ENCODE results near the gene SPEF2.

The SPEF2 gene

GRCh38 chr5:35626108-35626507, 8.4 kb downstream of the SPEF2 start:
- TF ChIP-seq GATA2 (IDR thresholded peaks at IDR 0.05; ENCODE audit: low read depth, low read length) (no peak), GATA3 (IDR thresholded peaks at IDR 0.05; ENCODE audit: low read depth, low read length) (no peak)

DNA sequence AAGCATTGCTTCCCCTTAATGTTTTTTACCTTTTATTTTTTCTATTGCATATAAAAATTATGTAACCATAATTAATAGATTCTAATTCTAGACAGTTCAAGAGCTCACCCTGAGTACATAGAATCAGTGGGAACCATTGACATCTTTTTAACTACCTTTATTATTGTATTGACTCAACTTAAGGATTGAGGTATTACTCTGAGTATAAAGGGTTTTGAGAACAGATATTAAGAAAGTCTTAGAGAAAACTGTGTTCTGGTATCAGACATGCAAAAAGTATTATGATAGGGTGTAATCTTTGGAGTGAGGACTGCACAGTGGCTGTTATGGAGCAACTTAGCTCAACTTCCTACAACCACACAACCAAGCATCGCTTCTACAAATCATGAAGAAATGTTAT, 8.9 kb downstream of the SPEF2 start:
- no peak for TF ChIP-seq GATA2 (IDR thresholded peaks at IDR 0.05; ENCODE audit: low read depth, low read length)
- no peak for TF ChIP-seq GATA3 (IDR thresholded peaks at IDR 0.05; ENCODE audit: low read depth, low read length)

DNA sequence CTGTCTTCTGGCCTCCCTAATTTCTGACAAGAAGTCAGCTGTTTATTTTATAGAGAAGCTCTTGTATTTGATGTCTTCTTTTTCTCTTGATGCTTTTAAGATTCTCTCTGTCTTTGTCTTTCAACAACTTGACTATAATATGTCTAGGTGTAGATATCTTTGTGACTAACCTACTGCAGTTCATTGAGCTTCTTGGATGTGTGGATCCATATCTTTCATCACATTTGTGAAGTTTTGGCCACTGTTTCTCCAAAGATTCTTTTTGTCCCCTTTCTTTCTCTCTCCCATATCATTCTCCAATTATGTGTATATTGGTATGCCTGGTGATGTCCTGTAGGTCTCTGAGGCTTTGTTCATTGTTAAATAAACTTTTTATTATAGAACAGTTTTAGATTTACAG, 16.7 kb downstream of the SPEF2 start:
- TF ChIP-seq GATA3 (IDR thresholded peaks at IDR 0.05; ENCODE audit: low read depth, low read length) (no peak), GATA2 (IDR thresholded peaks at IDR 0.05; ENCODE audit: low read depth, low read length) (no peak)

- no peak for TF ChIP-seq GATA2 (IDR thresholded peaks at IDR 0.05; ENCODE audit: low read depth, low read length)
- no peak for TF ChIP-seq GATA3 (IDR thresholded peaks at IDR 0.05; ENCODE audit: low read depth, low read length)
Observed at GRCh38 chr5:35640623-35641022, 23.0 kb downstream of the SPEF2 start.

- TF ChIP-seq GATA3 (IDR thresholded peaks at IDR 0.05; ENCODE audit: low read depth, low read length) = no peak
- TF ChIP-seq GATA2 (IDR thresholded peaks at IDR 0.05; ENCODE audit: low read depth, low read length) = no peak
Observed at GRCh38 chr5:35644543-35644942, 26.9 kb downstream of the SPEF2 start.

- no peak for TF ChIP-seq GATA2 (IDR thresholded peaks at IDR 0.05; ENCODE audit: low read depth, low read length)
Observed at GRCh38 chr5:35647128-35647527, 29.5 kb downstream of the SPEF2 start.

DNA sequence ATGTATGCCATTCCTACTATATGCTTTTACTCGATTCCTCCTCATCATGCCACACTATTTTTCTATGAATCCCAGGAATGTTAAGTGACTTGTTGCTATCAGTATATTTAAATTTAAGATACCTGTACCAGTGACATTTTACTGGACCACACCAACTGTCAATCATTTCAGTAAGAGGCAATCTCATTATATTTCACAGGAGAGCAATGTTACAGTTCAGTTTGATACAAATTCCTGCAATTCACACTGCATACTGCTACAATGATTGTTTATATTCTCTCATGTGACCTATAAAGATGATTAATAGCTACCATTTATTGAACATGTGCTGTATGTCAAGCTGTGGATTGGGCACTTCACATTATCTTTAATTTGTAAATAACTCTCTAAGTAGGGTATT, 30.0 kb downstream of the SPEF2 start:
- no peak for TF ChIP-seq GATA2 (IDR thresholded peaks at IDR 0.05; ENCODE audit: low read depth, low read length)
- no peak for TF ChIP-seq GATA3 (IDR thresholded peaks at IDR 0.05; ENCODE audit: low read depth, low read length)

GRCh38 chr5:35651002-35651756, 33.5 kb downstream of the SPEF2 start:
- TF ChIP-seq GATA3 (IDR thresholded peaks at IDR 0.05; ENCODE audit: low read depth, low read length) = no peak
- no peak for TF ChIP-seq GATA2 (IDR thresholded peaks at IDR 0.05; ENCODE audit: low read depth, low read length)

DNA sequence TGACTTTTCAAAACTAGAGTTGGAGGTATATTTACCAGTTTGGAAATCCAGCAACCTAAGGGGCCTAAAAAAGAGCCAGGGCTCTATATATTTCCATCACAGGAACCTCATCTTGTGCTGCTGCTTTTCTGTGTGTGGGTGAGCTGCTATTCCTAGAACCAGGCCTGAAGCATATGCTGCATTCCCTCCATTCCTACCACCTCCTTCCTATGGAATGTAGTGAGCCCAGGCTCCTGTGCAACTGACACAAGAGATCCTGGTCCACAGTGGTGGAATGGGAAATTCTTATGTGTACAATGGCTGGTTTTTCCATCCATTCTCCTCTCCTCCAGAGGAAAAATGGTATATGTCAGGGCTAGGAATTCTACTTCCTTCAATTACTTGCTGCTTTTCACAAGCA, 39.1 kb downstream of the SPEF2 start:
- no peak for TF ChIP-seq GATA2 (IDR thresholded peaks at IDR 0.05; ENCODE audit: low read depth, low read length)
- TF ChIP-seq GATA3 (IDR thresholded peaks at IDR 0.05; ENCODE audit: low read depth, low read length) = no peak

DNA sequence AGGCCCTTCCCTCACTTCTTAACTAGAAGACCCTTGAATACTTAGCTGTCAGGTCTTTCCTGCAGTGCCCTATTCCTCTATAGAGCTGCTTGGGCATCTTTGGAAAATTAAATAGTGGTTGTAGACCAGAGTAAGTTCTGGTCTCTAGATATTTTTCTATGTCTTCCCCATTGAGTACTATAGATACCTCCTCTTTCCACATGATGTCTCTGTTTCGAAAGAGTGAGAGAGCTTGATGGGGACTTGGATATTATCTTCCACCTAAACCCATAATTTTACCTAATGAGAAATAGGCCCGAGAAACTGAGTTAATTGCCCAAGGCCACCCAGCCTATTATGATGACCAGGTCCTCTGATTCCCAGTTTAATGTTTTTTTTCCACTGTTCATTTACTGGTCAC, 40.2 kb downstream of the SPEF2 start:
- no peak for TF ChIP-seq GATA3 (IDR thresholded peaks at IDR 0.05; ENCODE audit: low read depth, low read length)
- TF ChIP-seq GATA2 (IDR thresholded peaks at IDR 0.05; ENCODE audit: low read depth, low read length) = no peak

DNA sequence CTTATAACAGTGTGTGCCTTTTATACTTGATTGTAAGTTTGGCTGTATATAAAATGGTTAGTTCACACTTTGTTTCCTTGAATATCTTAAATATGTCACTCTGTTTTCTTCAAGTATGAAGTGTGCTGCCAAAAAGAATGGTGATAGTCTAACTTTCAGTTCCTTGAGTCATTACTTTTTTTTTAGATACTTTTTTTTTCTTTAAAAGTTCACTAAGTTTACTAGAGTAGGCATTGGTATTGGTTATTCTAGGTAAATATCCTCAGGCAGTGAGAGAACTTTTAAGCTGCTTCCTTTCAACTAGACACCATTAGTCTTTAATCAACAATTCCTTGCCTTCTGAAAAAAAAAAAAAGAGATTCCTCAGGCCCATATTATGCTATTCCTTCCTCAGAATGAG, 41.9 kb downstream of the SPEF2 start:
- TF ChIP-seq GATA2 (IDR thresholded peaks at IDR 0.05; ENCODE audit: low read depth, low read length) (no peak), GATA3 (IDR thresholded peaks at IDR 0.05; ENCODE audit: low read depth, low read length) (no peak)

DNA sequence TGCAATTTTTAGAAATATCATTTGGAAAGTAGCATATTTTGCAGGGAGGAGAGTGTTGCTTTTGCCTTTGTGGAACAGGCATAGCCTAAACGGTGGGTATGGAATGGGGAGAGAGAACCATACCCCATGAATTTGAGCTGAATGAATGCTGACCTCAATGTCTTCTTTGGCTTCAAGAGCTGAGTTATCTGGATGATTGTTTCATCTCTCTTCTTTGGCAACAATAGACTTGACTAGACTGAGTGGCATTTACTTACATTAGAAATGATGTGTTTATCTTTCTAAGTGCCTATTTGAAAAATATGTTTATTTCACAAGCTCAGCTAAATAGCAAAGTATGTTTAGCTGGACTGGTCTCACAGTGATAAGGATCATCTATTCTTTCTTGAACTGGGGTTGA, 42.8 kb downstream of the SPEF2 start:
- TF ChIP-seq GATA3 (IDR thresholded peaks at IDR 0.05; ENCODE audit: low read depth, low read length) = no peak
- no peak for TF ChIP-seq GATA2 (IDR thresholded peaks at IDR 0.05; ENCODE audit: low read depth, low read length)

DNA sequence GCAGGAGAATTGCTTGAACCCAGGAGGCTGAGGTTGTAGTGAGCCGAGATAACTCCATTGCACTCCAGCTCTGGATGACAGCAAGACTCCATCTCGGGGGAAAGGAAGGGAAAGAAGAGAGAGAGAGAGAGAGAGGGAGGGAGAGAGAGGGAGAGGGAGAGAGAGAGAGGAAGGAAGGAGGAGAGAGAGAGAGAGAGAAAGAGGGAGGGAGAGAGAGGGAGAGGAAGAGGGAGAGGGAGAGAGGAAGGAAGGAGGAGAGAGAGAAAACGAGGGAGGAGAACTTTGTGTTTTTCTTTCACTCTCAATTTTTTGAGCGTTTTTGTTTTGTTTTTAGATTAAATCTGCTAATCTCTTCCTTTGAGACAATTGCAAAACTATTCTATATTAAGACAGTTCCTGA, 46.9 kb downstream of the SPEF2 start:
- TF ChIP-seq GATA2 (IDR thresholded peaks at IDR 0.05; ENCODE audit: low read depth, low read length) = no peak
- TF ChIP-seq GATA3 (IDR thresholded peaks at IDR 0.05; ENCODE audit: low read depth, low read length) = no peak

GRCh38 chr5:35665096-35665495, 47.4 kb downstream of the SPEF2 start:
- TF ChIP-seq GATA2 (IDR thresholded peaks at IDR 0.05; ENCODE audit: low read depth, low read length) (no peak), GATA3 (IDR thresholded peaks at IDR 0.05; ENCODE audit: low read depth, low read length) (no peak)

GRCh38 chr5:35668319-35668718, 50.7 kb downstream of the SPEF2 start:
- TF ChIP-seq GATA2 (IDR thresholded peaks at IDR 0.05; ENCODE audit: low read depth, low read length) (no peak), GATA3 (IDR thresholded peaks at IDR 0.05; ENCODE audit: low read depth, low read length) (no peak)

- TF ChIP-seq GATA3 (IDR thresholded peaks at IDR 0.05; ENCODE audit: low read depth, low read length) (no peak), GATA2 (IDR thresholded peaks at IDR 0.05; ENCODE audit: low read depth, low read length) (no peak)
Observed at GRCh38 chr5:35668794-35669193, 51.1 kb downstream of the SPEF2 start.

All from SH-SY5Y (cell line).